NCI-H187 (cell line): ENCODE data around the gene ATG13.
"Not testable (repeated sequence)": the region's sequence is repeated elsewhere in the genome, so short reads cannot be mapped to it uniquely, and the experiment has no call there.

Experiments used
- DNase-seq, 2 experiments: peaks; one replicate each; lab custom pipeline; 2025; lab: John Stamatoyannopoulos, UW

Gene ATG13

DNA sequence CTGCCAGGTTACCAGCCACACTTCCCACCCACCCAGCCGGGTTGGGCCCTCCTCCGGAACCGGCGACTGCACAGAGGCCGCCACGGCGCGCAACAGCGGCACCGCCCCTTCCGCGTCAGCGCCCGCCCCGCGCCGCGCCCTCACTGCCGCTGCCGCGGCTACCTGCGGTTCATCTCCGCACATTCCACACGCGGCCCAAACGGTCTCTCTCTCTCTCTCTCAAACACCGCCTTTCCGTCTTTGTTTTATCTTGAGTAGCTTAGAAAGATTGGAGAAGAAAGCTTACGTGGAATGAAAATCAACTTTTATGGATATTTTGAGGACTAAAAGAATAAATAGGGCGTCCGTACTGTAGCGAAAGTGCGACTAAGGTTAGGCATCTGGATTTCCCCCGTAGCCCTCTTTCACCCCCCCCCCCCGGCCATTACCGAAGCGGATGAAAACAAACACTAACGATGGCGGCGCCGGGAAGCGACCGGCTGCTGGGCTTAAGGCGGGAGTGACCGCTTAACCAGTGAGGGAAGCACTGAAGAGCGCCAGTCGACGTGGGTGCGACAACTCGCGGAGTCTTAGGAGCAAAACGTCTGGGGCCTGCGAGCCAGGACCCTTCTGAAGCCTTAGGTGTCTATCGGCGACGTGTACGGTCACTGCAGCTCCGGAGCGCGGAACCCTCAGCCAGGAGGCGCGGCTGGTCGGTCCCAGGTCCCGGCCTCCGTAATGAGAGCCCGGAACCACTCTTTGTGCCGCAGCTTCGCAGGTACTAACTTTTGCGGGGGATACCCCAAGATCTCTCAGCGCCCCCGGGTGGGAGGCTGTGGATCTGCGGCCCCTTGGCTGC lies at the start of gene ATG13, which contains the start of gene HARBI1:
ATG13 (plus strand) TSS at position 420 of the 838 bp plus-strand sequence. CDS start 26,739 bp downstream, outside the sequence.
HARBI1 (minus strand) TSS at position 94 of the 838 bp plus-strand sequence. CDS start 990 bp downstream, outside the sequence.
- DNase-seq: peak; percentile 85 to 89

DNA sequence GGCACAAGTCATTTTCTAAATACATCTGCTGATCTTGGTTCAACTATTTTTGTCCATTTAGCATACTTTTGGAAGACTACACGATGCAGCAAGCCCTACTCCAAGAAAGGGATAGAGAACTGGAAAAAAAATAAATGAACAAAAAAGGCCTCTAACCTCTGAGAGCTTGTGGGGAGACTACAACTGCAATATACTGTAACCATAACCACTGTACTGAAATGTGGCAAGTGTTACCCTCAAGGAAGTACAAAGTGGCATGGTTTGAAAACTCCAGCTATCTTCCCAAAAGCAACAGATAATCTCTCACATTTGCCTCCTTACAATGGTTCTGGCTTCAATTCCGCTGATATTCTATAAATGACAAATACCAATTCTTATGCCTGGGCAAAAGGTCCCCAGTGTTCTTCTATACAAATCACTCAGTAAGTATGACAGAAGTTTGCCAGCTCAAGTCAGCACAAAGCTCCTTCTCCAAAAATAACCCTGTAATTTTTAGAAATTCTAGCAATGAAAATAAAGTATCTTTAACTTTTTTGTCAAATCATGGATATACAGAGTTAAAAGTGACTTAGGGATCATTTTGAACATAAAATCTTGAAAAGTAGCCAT lies 46.5 kb upstream of the ATG13 start:
- no peak for DNase-seq

DNA sequence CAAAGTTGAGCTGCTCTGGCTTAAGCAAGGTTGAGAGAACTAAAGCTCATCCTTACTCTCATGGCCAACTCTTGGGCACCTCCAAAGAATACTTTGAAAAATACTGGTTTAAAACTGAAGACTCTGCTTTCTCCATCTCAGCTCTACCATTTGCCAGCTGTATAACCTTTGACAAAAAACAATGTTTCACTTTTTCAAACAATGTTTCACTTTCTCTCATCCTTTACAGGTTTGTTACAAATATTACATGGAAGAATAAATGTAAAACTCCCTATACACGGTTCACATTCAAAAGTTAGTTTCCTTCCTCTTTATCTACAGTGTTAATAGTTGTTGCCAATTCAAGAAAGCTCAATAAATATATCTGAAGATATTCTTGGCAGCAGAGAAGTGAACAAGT lies 42.7 kb upstream of the ATG13 start:
- no peak for DNase-seq

DNA sequence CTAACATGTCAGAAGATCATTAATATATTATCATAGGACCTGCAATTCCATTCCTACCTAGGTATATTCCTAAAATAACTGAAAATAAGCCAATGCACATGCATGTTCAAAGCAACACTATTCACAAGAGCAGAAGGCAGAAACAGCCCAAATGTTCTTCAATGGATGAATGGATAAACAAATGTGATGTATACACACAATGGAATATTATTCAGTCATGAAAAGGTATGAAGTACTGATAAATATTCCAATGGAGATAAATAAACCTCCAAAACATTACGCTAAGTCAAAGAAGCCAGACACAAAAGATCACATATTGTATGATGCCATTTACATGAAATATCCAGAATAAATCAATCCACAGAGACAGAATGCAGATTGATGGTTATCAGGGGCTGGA lies 40.3 kb upstream of the ATG13 start:
- DNase-seq: no peak

DNA sequence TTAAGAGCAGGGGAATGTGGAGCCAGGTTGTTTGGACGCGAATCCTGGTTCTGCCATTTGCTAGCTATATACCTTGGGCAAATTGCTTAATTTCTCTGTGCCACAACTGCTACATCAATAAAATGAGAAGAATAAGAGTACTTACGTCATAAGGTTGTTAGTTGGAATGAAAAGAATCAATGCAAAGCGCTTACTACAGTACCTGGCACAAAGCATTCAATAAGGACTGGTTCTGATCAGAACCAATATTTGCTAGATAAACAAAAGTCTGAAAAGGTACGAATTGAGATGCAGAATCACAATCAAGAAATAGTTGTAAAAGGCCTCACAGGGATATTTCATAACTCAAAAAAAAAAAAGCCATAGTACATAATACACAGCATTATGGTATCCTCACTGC lies 34.8 kb upstream of the ATG13 start:
- no peak for DNase-seq

DNA sequence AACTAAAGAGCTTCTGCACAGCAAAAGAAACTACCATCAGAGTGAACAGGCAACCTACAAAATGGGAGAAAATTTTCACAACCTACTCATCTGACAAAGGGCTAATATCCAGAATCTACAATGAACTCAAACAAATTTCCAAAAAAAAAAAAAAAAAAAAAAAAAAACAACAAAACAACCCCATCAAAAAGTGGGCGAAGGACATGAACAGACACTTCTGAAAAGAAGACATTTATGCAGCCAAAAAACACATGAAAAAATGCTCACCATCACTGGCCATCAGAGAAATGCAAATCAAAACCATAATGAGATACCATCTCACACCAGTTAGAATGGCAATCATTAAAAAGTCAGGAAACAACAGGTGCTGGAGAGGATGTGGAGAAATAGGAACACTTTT lies 33.8 kb upstream of the ATG13 start:
- DNase-seq: not testable (repeated sequence)

DNA sequence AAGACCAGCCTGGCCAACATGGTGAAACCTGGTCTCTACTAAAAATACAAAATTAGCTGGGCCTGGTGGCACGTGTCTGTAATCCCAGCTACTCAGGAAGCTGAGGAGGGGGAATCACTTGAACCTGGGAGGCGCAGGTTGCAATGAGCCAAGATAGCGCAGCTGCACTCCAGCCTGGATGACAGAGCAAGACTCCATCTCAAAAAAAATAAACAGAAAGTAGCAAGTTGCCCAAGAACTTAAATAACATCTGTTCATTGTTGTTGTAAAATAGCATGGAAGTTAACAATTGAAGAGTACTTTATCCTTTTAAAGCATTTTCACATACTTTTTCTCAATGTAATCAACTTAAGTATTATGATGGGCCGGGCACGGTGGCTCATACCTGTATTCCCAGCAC lies 29.2 kb upstream of the ATG13 start:
- no peak for DNase-seq

DNA sequence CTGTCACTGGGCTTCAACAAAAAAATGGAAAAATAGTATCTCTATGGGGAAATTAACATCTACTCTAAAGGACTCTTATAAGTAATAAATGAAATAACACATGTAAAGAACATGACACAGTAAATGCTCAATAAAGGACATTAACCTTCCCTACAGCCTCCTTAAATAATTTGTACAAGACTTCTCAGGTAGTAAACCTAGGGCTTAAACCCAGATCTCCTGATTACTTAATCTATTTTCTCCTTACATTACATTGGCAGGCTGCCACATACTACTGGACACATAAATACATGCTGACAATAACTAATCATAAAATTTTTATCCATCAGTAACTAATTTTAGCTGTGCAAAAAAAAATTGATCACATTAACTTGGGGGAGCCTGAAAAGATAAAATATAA lies 28.4 kb upstream of the ATG13 start:
- DNase-seq: no peak

DNA sequence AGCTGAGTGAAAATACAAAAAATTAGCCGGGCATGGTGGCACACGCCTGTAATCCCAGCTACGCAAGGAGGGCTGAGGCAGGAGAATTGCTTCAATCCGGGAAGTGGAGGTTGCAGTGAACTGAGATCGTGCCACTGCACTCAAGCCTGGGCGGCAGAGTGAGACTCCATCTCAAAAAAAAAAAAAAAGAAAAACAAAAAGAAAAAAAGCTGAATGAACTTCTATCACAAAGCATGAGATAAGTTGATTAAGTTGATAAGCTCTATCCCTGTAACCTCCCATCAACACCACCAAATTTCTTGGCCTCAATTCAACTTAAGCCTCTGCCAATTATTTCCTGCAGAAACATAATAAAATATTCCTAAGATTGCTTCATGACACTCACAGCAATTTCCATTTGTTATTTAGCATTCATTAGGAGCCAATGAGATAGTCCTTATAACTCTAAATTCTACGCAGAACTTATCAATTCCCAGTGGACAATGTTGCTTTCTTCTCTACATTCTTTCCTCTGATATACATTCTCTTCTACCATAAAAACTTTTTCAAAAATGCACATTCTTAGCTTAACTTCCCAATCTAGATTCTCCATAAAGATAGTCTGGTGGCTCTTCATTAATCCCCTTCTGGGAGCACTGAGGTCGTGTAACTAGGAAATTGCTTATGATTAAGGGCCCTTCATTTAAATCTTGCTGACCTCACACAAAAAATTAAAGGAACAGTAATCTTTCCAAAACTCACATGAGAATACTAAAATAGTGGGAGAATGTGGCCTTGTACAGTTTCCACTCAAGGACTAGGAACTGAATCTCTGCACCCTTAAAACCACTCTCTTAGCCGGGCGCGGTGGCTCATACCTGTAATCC lies 26.4 kb upstream of the ATG13 start:
- DNase-seq: no peak

DNA sequence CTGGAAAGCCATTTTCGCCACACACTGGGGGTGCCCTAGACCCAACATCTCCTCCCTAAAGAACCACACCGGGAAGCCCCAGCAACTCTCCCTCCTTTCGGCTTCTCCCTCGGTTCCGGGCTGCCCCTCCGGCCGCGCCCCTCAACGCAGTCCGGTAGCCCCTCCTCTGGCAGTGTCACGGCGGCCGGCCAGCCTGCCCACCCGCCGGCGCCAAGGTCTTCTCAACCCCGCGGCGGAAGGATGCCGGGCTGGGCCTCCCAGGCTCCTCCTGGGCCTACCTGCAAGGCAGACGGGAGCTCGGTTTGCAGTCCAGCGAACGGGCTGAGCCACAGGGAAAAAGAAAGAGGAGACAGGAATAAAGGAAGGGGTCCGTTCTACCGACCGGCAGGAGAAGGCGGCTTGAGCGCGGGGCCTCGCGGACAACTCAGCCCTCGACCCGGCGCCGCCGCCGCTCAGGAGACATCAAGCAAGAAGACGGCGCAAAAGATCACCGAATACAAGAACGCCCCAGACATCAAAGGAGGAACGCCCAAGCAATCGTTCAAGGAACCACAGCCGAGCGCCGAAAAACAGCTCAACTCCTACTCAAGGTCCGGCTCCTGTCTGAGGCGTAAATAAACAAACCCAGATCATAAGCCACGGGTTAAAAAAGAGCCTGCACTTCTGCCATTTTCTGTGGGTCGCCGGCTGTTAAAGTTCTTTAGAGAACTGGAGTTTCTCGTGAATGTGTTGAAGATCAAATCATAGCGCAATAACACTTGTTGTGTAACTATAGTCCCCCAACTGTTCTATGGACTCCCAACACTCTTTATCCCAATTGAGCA lies 23.6 kb upstream of the ATG13 start, which contains the start of gene AMBRA1:
AMBRA1 (minus strand) TSS at position 474 of the 824 bp plus-strand sequence. CDS start 45,643 bp downstream, outside the sequence.
- peak; percentile 77 to 78 for DNase-seq

DNA sequence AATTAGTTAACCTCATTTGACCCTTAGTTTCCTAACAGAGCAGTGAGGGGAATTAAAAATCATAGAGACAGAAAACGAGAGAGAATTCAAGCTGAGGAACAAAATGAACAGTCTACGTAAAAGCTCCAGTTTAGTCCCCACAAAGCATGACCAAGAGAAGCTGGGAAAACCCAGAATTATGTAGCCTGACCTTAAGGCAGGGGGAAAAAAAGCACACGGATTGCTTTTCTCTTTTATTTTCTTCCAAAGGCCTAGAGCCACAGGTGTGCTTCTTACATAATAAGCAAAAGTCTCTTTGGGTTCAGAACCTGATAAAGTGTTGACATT lies 23.0 kb upstream of the ATG13 start:
- DNase-seq: no peak

DNA sequence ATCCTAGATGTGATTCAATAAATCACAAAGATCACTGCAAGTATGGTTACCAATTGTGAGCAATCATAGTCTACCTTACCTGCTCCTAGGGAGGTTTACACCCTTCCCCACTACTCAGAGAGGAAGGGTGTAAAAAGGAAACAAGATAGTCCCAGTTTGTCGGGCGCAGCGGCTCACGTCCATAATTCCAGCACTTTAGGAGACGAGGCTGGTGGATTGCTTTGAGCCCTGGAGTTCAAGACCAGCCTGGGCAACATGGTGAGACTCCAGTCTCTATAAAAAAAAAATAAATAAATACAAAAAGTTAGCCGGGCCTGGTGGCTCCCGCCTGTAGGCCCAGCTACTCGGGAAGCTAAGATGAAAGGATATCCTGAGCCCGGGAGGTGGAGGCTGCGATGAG lies 22.6 kb upstream of the ATG13 start:
- DNase-seq: no peak

DNA sequence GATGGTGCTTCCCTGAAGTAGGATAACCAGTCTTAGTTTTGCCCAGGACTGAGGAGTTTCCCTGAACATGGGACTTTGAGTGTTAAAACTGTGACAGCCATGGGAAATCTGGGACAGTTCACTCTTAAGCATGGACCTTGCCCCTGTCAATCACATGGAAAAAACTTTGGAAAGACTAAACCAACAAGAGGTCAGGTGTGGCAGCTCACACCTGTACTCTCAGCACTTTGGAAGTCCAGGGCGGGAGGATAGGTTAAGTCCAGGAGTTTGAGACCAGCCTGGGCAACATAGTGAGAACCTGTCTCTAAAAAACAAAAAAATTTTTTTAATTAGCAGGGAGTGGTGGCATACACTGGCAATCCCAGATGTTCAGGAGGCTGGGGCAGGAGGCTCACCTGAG lies 20.2 kb upstream of the ATG13 start:
- DNase-seq: no peak

DNA sequence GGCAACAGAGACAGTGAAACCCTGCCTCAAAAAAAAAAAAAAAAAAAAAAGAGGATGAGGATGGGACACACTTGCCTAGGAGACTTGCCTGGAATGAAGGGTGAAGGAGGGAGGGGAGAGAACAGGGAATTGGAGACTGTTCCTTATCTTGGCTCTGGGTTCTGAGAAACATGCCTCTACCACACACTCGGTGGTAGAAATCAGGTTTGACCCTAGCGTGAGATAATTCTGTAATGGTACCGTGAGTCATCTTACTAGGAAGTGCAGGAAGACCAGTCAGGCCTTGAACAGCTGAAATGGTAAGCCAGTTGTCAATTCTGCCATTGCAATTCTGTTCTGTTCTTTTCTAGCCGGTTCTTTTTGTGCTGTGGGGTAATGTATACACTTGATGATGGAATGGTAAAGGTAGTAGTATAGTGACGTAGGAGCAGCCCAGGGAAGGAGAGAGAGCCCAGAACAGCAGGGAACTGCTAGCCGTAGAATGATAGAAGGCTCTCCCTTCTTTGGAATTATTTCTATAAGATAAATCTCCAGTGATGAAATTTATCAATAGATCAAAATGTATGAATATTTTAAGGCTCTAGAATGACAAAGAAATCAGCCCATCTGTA lies 19.6 kb upstream of the ATG13 start:
- DNase-seq: no peak

DNA sequence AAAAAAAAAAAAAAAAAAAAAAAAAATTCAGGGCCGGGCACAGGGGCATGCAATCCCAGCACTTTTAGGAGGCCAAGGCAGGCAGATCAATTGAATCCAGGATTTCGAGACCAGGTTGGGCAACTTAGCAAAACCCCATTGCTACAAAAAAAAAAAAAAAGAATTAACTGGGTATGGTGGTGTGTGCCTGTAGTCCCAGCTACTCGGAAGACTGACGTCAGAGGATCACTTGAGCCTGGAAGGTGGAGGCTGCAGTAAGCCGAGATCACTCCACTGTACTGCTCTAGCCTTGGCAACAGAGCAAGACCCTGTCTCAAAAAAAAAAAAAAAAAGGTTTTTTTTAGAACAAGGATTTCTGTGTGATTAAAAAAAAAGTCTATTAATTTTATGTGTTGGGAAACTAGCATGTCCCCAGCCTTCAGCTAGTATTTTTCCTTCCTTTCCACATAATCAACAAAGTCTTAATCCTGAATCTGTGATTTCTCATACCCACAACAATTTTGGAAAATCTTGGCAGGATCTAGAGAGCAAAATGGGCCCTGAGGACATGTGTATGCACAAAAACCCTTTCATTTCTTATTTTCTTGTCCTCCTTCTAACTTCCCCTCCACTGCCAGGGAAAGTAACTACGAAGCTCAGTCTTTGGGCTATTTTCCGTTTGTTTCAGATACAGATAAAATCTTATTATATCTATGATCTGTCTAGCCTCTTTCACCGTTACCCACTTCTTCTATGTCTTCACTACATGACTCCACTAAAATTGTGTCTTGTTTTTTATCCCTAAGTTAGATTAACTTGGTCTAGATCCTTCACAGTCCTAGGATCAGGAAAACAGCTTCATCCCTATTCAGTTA lies 17.8 kb upstream of the ATG13 start:
- DNase-seq: no peak

DNA sequence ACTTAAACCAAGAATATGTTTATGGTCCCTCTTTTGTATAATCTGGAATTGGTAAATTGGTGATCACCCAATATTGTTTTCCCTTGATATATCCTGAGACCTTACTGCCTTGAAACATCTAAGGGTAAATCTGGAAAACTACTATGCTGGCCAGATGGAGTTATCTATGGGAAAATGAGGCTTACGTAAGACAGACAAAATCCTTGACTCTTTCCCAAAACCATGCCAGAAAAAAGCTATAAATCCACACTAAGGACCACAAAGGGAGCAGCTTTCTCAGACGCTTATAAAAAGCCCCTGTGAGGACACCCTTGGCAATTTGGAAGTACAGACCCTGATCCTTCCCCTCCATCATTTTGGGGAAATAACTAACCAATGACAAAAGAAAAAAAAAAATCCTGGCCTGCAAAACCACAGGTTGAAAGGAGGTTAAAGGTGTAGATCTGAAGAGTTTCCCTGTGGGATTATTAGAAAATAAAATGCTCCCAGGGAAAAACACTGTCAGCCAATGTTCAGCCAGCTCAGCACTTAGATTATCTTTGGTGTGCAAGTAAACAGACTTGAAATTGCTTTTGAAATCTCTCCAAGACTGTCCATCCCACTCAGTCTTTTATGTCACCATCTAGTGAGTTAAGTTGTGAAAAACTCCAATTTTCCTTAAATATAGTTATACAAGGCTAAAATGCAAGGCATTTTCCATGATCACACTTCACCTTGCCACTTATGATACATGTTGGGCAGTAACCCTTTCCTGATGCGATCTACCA lies 17.0 kb upstream of the ATG13 start:
- DNase-seq: no peak

DNA sequence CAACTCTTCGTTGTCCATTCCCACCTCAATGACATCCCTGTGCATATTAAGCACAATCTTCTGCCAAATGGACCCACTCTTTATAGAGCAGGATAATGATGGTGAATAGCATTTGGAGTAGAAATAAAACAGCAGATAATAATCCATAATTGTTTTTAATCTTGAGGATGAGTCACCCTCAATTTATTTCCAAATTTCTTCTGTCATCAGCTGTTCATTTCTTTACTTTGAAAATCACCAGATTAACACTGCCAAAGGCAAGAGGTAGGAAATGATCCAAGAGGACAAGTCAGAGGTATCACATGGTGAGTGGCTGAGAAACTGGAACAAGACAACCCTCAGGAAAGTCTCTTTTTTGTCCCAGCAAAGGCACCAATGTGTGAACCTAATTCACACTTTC lies 16.2 kb upstream of the ATG13 start:
- no peak for DNase-seq

DNA sequence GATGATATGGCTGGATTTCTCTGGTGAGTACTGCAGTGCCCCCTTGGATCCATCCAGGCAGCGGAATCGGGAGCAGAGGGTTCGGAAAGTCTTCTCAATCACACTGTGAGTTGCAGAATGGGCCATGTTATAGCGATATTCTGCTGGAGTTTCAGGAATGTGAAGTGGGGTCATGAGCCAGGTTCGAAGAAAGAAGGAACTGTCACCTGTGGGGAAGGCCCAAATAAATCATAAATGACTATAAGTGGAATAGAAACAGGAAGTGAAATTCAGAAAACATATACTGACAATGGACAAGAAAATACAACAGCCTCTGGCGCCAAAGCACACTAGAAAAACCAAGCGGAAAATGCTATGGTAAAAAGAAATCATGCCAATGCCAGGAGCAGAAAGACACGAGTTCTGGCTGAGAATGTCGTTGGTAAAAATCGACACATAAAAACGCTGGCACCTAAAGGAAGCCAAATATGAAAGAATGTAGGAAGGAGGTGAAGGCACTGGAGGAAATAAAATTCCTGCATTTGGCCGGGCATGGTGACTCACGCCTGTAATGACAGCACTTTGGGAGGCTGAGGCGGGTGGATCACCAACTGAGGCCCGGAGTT lies 13.5 kb upstream of the ATG13 start:
- DNase-seq: no peak

DNA sequence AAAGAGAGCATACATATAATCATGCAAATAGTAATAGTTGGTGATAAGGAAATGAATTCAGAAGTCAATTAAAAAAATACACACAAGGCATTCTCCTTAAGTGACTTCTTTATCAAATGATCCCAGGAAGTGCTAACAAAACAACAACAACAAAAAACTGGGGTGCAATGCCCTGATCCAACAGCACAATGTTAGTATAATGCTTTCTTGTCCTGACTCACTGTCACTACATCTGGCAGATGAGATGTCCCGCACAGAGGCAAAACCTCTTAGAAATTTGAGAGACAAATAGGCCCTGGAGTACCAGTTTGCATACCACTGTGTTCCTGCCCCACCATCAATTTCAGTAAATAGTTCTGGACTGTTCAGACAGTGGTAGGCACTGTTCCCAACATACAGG lies 12.6 kb upstream of the ATG13 start:
- no peak for DNase-seq
